ENCODE data around the gene STC2. TPM values are rescaled to one million over a fixed set of nuclear protein-coding genes. Genes with fewer than 3 reads are reported as not detected.

Gene STC2
- total and polyA plus RNA-seq, 10 of the 15 experiments (the other 5 are each of a cell fraction or from before 2014, with no cell fraction given) = 0.05 to 4.8 (median 2.0) TPM

DNA sequence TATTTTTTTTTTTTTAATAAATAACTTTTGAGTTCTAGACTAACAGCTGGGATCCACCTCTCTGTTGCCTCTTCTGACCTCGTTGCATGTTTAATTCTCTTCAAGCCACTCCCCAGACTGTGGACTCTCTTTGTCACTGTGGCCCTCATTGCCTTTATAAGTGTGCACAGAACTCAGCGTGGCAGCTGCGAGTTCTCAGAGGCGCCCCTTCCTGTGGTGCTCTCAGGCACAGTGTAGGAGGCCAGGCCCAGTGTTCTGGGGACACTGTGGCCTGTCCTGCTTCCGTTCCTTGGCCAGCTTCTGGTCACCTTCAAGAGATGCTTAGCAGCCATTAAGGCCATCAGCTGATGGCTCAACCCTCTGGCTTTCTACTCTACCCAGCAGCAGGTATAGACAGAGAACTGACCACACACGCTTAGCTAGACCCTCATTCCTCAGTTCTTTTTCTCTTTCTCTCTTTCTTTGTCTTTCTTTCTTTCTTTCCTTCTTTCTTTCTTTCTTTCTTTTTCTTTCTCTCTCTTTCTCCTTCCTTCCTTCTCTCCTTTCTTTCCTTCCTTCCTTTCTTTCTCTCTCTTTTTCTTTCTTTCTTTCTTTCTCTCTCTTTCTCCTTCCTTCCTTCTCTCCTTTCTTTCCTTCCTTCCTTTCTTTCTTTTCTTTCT lies 27.7 kb downstream of the STC2 start:
- Histone ChIP-seq H3K79me2 (ENCODE audit: control insufficient read depth, insufficient read depth, low read length) (no peaks in the 10 kb centered on the region), H3K4me1 (ENCODE audit: control insufficient read depth, insufficient read depth, low read length) (no peaks in the 10 kb centered on the region), H3K4me2 (ENCODE audit: control insufficient read depth, insufficient read depth) (no peak overlapping the region), H3K9me3 (replicated peaks; ENCODE audit: control insufficient read depth, insufficient read depth, low read length) (no peaks in the 10 kb centered on the region), H4K20me1 (ENCODE audit: control insufficient read depth, insufficient read depth) (no peaks in the 10 kb centered on the region), H2AFZ (ENCODE audit: control insufficient read depth, low read depth, low read length) (no peak overlapping the region), H3K27me3 (replicated peaks in 1 of 2; ENCODE audit: control insufficient read depth in 2 of 2, insufficient read depth in 2 of 2, low read length in 1 of 2) (no peaks in the 10 kb centered on the region; a peak in 1 of 4 replicates), H3K4me3 (no peak overlapping the region), H3K27ac (ENCODE audit: control insufficient read depth, insufficient read depth) (no peak overlapping the region), H3K36me3 (ENCODE audit: control insufficient read depth in 2 of 2, insufficient read depth in 2 of 2, low read length in 1 of 2) (no peaks in the 10 kb centered on the region), H3K9ac (ENCODE audit: control insufficient read depth, insufficient read depth, low read length) (no peak overlapping the region)
- no TSS peak for BruUV-seq (replicated peaks)
- SMC1A ChIA-PET (ENCODE audit: uncharacterized antibody, unreplicated experiment) = interaction anchor here (1.2 kb wide), 1 partner anchor 11 kb away, joined by 4 read pairs; no protein-coding TSS in a partner anchor
- POLR2A ChIA-PET = no interaction called here
- intact Hi-C loops (cut with micrococcal nuclease; ENCODE audit: unreplicated experiment) = no loop called here
- in situ Hi-C loops (cut with MboI) = no loop called here
- no peak for DNase-seq (ENCODE audit: low read depth, low spot score)
- FAIRE-seq = no peak
- WGBS (ENCODE audit: insufficient coverage, insufficient replicate concordance, low lambda C conversion rate, missing lambda C conversion rate) = 40% methylated on average over 6 of the region's 6 CpGs
- RAD21 ChIA-PET (ENCODE audit: unreplicated experiment) = no interaction called here
- TF ChIP-seq BACH1 (IDR thresholded peaks at IDR 0.05; ENCODE audit: borderline replicate concordance) = no peak
- TF ChIP-seq, protein P1, sequence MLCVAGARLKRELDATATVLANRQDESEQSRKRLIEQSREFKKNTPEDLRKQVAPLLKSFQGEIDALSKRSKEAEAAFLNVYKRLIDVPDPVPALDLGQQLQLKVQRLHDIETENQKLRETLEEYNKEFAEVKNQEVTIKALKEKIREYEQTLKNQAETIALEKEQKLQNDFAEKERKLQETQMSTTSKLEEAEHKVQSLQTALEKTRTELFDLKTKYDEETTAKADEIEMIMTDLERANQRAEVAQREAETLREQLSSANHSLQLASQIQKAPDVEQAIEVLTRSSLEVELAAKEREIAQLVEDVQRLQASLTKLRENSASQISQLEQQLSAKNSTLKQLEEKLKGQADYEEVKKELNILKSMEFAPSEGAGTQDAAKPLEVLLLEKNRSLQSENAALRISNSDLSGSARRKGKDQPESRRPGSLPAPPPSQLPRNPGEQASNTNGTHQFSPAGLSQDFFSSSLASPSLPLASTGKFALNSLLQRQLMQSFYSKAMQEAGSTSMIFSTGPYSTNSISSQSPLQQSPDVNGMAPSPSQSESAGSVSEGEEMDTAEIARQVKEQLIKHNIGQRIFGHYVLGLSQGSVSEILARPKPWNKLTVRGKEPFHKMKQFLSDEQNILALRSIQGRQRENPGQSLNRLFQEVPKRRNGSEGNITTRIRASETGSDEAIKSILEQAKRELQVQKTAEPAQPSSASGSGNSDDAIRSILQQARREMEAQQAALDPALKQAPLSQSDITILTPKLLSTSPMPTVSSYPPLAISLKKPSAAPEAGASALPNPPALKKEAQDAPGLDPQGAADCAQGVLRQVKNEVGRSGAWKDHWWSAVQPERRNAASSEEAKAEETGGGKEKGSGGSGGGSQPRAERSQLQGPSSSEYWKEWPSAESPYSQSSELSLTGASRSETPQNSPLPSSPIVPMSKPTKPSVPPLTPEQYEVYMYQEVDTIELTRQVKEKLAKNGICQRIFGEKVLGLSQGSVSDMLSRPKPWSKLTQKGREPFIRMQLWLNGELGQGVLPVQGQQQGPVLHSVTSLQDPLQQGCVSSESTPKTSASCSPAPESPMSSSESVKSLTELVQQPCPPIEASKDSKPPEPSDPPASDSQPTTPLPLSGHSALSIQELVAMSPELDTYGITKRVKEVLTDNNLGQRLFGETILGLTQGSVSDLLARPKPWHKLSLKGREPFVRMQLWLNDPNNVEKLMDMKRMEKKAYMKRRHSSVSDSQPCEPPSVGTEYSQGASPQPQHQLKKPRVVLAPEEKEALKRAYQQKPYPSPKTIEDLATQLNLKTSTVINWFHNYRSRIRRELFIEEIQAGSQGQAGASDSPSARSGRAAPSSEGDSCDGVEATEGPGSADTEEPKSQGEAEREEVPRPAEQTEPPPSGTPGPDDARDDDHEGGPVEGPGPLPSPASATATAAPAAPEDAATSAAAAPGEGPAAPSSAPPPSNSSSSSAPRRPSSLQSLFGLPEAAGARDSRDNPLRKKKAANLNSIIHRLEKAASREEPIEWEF (IDR thresholded peaks at IDR 0.05; ENCODE audit: insufficient replicate concordance, low read depth, low read length) = no peak
- no peak for TF ChIP-seq HCFC1 (IDR thresholded peaks at IDR 0.05; ENCODE audit: low read length)
- no peak for TF ChIP-seq SUZ12 (IDR thresholded peaks at IDR 0.05; ENCODE audit: unreplicated experiment)
- TF ChIP-seq CHD1 (IDR thresholded peaks at IDR 0.05; ENCODE audit: low read depth, low read length) = no peak
- TF ChIP-seq KLF5 (IDR thresholded peaks at IDR 0.05; ENCODE audit: partially characterized antibody) = no peak
- TF ChIP-seq, protein P2, sequence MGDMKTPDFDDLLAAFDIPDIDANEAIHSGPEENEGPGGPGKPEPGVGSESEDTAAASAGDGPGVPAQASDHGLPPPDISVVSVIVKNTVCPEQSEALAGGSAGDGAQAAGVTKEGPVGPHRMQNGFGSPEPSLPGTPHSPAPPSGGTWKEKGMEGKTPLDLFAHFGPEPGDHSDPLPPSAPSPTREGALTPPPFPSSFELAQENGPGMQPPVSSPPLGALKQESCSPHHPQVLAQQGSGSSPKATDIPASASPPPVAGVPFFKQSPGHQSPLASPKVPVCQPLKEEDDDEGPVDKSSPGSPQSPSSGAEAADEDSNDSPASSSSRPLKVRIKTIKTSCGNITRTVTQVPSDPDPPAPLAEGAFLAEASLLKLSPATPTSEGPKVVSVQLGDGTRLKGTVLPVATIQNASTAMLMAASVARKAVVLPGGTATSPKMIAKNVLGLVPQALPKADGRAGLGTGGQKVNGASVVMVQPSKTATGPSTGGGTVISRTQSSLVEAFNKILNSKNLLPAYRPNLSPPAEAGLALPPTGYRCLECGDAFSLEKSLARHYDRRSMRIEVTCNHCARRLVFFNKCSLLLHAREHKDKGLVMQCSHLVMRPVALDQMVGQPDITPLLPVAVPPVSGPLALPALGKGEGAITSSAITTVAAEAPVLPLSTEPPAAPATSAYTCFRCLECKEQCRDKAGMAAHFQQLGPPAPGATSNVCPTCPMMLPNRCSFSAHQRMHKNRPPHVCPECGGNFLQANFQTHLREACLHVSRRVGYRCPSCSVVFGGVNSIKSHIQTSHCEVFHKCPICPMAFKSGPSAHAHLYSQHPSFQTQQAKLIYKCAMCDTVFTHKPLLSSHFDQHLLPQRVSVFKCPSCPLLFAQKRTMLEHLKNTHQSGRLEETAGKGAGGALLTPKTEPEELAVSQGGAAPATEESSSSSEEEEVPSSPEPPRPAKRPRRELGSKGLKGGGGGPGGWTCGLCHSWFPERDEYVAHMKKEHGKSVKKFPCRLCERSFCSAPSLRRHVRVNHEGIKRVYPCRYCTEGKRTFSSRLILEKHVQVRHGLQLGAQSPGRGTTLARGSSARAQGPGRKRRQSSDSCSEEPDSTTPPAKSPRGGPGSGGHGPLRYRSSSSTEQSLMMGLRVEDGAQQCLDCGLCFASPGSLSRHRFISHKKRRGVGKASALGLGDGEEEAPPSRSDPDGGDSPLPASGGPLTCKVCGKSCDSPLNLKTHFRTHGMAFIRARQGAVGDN (IDR thresholded peaks at IDR 0.05) = no peak
- CTCF ChIA-PET = interaction anchor here (1.4 kb wide), 1 partner anchor 272 kb away, joined by 4 read pairs; no protein-coding TSS in a partner anchor
- no peak for ATAC-seq

Data from GM12878 (cell line).